HG02588 (cell line): ENCODE data around the gene KLHL2.
"Not testable (repeated sequence)": the region's sequence is repeated elsewhere in the genome, so short reads cannot be mapped to it uniquely, and the experiment has no call there.

ENCODE experiments used
- ATAC-seq: cut with Tn5 transposase; IDR thresholded peaks from one replicate; pipeline ENCODE4 v1.9.1; 2021; ENCODE audit warnings: mild to moderate bottlenecking, moderate library complexity; ENCODE audit not compliant: unreplicated experiment

Gene KLHL2, protein sequence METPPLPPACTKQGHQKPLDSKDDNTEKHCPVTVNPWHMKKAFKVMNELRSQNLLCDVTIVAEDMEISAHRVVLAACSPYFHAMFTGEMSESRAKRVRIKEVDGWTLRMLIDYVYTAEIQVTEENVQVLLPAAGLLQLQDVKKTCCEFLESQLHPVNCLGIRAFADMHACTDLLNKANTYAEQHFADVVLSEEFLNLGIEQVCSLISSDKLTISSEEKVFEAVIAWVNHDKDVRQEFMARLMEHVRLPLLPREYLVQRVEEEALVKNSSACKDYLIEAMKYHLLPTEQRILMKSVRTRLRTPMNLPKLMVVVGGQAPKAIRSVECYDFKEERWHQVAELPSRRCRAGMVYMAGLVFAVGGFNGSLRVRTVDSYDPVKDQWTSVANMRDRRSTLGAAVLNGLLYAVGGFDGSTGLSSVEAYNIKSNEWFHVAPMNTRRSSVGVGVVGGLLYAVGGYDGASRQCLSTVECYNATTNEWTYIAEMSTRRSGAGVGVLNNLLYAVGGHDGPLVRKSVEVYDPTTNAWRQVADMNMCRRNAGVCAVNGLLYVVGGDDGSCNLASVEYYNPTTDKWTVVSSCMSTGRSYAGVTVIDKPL

DNA sequence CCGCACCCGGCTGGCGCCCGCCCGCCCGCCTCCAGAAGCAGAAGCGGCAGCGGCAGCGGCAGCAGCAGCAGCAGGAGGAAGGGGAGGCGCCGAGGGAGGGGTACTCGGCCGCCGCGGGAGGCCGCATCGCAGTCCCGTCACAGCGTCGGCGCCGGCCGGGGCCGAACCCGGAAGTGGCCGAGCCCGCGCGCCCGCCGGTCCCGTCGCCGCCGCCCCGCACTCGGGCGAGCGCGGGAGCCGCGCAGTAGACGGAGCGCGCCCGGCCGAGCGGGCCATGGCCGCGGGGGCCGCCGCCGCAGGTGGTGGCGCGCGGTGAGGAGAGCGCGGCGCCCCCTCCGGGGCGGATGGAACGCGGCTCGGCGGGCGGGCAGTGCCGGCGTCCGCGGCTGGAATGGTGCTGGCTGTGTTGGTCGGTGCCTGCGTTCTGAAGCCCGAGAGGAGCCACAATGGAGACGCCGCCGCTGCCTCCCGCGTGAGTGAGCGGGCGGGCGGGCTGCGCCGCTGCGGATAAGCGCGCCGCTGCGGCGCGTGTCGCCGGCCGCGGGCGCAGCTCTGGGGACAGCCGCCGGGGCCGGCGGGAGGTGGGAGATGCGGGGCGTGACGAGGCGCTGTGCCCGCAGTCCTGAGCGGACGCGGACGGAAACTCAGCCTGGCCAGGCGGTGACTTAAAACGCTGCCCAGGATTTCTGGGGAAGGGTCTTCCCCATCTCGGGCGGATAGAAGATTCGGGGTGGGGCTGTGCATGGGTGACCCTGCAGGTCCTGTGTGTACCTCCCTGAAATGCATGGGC lies at the start of gene KLHL2:
TSS of gene KLHL2 (plus strand) at position 131 of the 790 bp plus-strand sequence. CDS start at position 447, 316 bp downstream.
- ATAC-seq, result peak; percentile 91

DNA sequence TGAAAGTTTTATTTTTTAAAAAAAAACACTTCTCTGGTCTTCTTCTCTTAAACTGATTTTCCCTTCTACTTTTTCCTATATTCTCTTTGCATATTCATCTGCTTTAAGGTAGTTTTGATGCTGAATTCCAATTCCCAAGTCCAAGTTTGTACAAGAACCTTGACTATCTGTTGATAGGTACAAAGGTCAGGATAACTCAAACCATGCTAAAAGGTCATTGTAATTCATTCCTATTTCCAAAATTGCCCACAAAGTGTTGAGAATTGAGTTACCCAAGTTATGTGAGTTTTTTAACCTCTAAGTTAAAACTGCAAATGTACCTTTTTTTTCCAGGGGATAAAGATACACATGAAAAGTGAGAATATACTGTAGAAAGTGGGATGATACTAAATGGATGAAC lies 48.6 kb upstream of the KLHL2 start:
- ATAC-seq, result no peak

DNA sequence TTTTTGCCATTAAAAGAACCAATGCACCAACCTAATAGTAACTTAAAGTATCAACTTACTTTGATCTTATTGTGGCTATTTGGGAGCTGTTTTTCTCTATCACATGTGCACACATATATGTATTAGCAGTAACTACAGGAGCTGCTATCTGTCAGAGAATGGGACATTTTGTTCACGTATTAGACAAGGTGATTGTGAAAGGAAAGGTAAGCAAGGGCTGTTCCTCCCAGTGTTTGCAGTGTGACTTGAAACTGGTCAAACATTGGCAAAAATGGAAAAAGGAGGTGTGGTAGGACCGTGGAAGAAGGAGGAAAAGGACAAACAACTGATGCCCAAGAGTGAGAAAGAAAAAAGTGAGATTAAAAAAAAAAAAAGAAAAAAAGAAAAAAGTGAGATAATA lies 43.1 kb upstream of the KLHL2 start:
- ATAC-seq, result no peak

DNA sequence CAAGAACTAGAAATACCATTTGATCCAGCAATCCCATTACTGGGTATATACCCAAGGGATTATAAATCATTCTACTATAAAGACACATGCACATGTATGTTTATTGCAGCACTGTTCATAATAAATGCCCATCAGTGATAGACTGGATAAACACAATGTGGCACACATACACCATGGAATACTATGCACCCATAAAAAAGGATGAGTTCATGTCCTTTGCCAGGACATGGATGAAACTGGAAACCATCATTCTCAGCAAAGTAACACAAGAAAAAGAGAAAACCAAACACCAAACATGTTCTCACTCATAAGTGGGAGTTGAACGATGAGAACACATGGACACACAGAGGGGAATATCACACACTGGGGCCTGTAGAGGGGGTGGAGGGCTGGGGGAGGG lies 40.5 kb upstream of the KLHL2 start:
- not testable (repeated sequence) for ATAC-seq

DNA sequence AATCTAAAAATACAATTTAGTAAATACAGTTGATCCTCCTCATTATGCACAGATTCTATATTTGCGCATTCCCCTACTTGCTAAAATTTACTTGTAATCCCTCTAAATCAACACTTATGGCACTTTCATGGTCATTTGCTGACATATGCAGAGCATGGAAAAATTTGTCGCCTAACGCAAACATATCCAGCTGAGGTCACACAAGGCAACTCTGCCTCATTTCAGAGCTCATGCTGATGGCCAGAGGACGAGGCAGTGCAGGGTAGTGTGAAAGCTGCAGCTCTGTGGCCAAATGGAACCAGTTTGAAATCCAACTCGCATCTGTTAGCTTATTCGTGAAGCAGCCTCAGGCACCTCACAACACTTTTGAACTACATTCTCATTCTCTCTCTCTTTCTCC lies 39.7 kb upstream of the KLHL2 start:
- ATAC-seq, result no peak

DNA sequence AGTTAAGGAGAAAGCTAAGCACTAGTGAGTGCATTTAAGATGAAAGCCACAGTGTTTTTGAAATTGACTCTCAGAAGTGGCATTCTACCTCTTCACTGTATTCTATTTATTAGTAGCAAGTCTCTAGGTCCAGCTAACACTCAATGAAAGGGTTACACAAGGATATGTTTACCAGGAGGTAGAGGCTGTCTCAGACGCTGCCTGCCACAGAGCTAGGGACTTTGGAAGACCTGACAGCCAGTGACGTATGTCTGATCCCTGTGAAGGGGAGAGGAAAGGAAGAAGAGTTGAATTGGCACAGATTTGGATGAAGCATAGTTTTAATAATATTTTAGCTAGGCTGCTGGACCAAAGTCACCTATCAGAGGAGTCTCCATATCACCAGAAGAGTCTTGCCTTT lies 36.5 kb upstream of the KLHL2 start:
- no peak for ATAC-seq

DNA sequence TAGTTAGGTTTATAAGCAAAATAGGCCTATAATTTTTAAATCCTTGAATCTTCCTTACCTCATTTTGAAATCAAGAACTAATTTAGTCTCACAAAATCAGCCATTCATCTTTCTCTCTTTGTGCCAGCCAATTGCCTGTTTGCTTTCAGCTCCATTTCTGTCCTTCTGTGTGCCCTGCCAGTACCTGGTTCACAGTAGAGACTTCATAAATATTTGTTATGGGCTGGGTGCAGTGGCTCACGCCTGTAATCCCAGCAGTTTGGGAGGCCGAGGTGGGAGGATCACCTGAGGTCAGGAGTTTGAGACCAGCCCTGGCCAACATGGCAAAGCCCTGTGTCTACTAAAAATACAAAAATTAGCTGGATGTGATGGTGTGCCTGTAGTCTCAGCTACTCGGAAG lies 31.9 kb upstream of the KLHL2 start:
- ATAC-seq, result not testable (repeated sequence)

DNA sequence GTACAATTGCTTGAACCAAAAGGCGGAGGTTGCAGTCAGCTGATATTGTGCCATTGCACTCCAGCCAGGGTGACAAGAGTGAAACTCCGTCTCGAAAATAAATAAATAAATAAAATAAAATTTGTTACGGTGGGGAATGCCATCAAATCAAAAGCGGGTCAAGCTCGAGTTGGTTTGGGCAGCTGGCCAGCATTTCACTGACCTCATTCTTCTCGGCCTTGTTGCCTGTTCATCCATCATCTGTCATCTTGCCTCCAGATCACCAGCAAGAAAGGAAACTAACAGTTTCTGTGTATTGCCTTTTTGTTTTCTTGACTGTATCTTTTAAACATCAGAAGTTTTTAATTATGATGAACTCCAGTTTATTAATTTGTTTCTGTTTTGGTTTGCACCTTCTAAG lies 31.5 kb upstream of the KLHL2 start:
- no peak for ATAC-seq

DNA sequence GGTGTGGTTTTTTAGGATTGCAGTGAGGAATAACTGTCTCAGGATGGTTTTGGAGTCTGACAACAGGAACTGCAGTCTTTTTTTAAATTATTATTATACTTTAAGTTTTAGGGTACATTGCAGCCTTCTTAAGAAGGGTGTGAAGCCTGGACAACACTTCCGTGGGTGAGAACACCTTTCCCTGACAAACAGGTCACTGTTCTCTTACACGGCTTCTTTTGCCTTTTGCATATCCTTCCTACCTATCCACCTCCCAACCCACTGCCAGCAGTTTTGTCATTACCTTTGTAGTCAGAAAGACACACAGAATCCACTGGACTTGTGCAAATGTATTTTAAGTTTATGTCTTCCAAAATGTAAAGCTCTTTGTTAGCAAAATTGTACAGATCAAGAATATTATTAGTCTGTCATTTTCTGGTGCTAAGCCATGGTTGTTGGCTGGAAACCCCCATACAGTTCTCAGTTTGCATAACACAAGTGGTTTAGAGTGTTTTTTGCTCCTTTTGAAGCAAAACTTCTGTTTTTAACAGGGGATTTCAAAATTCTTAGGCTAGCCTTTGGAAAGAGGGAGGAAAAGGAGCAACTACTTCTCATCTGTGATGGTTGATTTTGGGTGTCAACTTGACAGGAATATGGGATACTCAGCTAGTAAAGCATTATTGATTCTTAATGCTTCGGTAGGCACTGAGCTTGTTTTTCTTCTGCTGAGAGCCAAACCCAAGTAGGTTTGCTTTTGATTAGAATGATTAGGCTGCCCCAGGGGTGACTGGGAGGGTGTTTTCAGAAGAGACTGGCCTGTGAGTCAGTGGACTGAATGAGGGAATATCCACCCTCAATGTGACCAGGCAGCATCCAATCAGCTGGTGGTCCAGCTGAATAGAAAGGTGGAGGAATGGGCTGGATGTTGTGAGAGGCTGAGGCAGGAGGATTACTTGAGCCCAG lies 29.4 kb upstream of the KLHL2 start:
- peak; percentile 76 for ATAC-seq

DNA sequence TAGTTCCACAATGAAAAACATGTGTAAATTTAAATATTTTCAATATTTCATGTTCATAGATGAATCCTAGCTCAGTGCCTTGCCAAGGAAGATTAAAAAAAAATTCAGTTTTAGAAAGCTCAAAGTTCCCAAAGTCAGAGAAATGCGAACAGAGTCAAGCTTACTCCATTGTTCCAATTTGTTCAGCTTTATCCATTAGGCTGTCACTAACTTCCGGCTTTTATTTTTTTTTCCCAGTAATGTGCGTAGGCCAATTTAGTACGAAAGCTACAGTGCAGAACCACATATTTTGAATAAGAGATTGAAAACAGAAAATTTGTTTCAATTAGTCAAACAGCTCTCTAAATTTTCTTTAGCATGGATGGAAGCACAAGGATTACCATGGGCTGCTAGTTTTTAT lies 23.1 kb upstream of the KLHL2 start:
- no peak for ATAC-seq

DNA sequence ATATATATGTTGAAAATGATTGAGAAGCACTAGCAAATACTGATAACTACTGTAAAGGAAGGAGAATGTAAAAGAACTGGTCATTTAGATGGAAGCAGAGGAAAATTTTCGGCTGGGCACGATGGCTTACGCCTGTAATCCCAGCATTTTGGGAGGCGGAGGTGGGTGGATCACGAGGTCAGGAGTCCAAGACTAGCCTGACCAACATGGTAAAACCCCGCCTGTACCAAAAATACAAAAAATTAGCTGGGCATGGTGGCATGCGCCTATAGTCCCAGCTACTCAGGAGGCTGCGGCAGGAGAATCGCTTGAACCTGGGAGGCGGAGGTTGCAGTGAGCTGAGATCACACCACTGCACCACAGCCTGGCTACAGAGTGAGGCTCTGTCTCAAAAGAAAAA lies 22.4 kb upstream of the KLHL2 start:
- not testable (repeated sequence) for ATAC-seq

DNA sequence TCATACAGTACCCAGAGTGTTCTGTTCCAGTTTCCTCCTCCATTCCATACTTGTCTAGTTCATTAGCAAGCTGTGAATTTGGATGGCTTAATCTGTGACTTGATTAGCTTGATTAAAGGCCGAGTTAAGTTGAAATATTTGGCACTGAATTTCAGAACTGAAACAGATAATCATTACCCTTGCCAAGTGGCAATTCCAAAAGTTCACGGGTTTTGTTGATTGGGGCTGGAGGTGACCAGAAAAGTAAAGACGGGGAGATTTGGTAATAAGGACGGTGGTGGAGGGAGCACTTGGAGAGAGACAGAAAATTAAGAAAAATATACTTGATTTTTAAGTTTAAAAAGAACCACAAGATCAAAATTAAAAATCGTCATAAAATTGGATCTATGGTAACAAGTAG lies 21.9 kb upstream of the KLHL2 start:
- no peak for ATAC-seq

DNA sequence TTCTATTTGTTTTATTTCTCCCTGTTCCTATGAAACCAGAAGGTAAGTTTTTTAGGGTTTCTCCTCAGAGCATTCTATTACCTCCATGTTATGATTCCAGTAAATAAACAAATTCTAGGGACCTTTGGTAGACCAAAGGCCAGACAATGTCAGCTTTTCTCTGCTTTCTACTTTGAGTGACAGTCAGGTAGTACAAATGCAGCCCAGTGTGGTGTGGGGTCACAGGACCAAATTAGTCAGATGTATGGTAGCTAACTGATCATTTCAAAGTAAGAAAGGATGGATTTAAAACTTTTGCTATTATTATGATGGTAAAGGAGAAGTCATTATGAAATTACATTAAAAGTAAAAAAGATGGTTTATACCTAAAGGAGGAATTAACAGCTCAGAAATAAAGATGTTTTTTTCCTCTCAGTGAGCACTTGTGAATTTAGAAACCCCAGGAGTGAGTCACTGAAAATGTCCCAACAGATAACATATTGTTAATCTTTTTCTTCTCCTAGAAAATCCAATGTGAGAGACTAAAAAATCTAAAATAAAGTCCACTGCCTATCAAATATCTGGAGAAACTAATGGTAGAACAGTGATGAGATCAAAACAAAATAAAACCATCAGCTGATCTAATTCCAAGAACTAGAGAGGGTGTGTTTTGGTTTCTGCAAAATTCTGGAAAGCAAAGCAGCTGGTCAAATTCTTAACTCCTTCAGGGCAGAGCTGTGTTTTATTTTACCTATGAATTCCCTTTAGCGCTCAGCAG lies 16.6 kb upstream of the KLHL2 start:
- no peak for ATAC-seq

DNA sequence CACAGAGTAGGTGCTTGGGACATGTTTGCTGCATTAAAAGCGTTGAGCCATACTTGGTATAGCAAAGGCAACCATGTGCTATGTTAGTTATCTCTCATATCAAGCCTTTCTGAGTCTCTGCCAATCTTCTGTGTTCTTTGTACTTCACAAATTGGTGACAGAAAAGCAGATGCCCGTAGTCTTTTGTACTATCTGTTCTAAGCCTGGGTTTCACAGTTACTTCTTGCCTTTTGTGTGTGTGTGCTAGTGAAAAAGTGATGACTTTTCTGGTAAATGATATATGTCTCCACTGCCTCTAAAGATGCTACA lies 16.1 kb upstream of the KLHL2 start:
- ATAC-seq, result no peak

DNA sequence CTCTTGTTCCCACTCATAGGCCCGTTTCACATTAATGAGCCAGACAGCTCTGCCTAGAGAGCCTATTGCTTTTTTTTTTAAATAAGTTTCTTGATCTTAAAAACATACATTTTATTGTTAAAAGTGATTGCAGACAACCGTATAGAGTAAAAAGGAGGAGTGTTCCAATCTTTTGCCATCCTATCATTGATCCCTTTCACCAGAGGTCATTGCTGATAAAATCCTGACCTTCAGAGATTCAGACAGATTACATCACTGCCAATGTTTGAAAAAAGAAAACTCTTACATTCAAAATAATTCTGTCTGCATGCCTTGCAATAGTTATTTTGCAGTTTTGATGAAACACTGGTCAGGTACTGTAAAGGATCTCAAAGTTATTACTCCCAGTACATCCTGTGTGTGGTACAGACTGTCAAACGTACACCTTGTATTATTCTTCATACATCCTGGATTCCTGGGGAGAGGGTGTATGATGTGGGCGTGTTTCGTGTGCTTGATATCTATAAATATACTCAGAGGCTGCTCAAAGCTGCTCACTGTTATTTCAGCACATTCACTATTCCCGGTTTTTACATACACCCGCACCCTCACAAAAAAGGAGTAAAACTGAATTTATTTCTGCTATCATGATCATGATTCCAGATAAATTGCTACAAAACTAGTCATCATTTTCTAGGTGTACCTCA lies 15.4 kb upstream of the KLHL2 start:
- no peak for ATAC-seq

DNA sequence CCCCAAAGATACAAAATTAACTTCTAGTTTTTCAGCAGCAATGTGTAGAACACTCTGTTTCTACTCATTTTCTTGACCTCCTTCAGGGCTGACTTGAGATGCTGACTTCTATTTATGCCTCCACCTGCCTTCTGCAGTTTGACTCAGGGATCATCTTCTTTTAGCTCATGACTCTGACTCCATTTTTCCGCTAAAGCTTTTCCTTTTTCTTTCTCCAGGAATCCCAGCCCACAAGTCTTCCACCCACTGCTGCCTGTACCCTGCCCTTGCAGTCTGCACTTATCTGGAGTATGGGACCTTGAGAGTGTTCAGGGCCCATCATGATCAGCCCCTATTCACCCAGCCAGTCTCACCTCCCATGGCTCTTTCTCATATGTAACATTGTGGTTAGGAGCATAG lies 14.9 kb upstream of the KLHL2 start:
- no peak for ATAC-seq

DNA sequence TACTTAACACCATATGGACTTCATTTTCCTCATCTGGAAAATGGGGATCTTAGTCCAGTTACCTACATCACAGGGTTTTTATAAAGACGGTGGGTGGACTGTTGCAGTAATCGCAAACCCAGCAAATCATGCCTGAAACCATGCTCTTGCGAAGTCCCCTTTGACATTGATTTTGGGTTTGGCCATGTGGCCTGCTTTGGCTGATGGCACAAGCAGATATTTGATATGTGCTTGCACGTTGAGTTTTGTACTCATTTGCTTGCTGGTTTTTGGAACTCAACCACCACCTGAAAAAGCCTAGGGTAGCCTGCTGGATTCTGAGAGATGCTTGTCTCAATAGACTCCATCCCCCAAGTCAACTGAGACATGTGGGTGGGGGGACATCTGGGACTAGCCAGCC lies 14.4 kb upstream of the KLHL2 start:
- ATAC-seq, result no peak

DNA sequence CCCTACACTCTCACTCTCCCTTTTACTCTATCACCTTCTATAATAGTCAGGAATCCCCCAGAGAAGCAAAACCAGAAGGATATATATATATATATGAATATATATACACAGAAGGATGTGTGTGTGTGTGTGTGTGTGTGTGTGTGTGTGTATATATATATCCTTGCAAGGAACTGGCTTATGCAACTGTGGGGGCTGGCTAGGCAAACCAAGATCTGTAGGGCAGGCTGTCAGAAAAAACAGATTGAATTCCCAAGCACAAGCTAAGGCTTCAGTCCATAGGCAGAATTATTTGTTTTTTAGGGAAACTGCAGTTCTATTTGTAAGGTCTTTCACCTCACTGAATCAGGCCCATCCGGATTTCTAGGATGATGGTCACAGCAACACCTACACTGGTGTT lies 13.0 kb upstream of the KLHL2 start:
- ATAC-seq, result no peak

DNA sequence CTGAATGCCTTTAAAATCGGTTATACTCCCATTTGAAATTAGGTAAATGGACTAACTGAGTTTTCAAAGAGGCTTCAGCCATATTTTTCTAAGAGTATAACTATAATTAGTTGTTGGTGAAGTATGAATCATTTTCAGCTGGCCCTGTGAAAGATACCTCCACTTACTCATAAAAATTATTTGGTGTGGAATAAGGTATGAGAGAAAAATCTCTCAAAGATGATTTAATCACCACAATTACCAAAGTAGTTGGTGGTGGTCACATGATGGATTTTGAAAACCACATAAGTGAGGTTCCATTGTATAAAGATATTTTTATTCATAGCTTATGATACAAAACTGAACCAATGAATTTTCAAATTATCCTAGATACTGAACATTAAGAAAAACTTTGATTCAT lies 9.0 kb upstream of the KLHL2 start:
- no peak for ATAC-seq

DNA sequence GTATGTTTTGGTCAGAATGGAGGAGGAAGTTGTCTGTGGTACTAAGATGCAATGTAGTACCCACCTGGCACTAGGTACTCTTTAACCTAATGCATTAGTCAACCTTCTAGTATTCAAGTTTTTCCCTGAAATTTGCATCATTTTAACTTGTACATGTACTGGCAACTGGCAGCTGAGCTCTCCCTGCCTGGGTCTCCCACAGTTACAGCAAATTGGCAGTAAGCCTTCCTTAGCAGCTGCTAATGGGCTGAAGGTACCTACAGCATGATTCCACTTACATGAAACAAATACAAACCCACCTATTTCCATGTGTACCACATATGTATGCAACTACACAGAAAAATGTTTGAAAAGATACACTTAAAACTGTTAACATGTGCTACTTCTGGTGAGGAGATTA lies 8.1 kb upstream of the KLHL2 start:
- no peak for ATAC-seq
